GM18498 (cell line): ENCODE measurements around the gene MAML3.

Experiments used
- ATAC-seq: cut with Tn5 transposase; IDR thresholded peaks from one replicate; pipeline ENCODE4 v1.9.1; 2021; ENCODE audit warnings: mild to moderate bottlenecking, moderate library complexity; ENCODE audit not compliant: unreplicated experiment

MAML3 gene

DNA sequence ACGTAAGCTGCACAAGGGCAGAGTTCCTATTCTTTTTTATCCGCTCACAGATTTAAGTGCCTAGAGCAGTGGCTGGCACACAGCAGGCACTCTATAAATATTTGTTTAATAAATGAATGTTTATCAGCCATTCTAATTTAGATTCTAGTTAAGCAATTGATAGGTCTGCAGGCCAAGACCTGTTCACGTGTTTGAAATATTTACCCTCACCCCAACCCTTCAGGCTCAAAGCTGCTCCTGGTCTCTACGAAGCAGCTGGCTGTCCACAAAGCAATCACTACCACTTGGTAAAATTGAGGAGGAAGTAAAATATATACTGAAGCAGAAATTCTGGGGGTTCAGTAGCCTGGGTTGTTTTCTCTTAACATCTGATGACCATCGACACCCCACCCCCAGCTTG, 330.2 kb downstream of the MAML3 start:
- ATAC-seq, result no peak

DNA sequence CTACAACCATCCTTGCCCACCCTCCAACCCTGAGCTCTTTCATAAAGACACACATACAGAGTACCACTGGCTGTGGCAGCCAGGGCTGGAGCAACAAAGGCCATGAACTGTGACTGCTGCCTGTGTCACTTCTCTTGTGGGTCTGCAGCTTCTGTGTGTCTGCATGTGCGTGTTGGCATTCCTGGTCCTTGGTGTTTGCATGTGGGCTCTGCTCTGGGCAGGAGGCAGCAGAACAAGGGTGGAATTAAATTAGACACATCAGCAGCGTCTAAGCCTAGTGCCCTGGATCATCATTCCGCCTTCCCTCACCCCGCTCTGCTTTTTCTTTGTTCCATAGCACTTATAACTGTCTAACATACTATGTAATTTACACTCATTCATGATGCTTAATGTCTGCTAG, 330.6 kb downstream of the MAML3 start:
- ATAC-seq, result no peak

DNA sequence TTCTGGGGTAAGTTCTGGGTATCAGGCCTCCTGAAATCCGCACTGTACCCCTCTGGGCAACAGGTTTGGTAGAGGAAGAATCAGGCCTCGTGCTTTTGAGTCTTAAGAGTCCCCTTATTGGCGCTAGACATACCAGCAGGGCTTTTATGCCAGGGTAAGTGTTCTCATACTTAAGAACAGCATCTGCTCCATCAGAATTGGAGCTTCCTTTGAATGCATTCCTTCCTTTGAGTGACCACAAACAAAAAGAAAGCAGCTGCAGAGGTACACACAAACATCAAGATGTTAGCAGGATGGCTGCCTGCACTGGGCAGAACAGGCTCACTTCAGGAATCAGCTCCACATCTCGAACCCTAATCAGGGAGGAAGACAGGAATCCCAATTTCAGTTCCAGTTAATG, 331.6 kb downstream of the MAML3 start:
- ATAC-seq, result no peak

DNA sequence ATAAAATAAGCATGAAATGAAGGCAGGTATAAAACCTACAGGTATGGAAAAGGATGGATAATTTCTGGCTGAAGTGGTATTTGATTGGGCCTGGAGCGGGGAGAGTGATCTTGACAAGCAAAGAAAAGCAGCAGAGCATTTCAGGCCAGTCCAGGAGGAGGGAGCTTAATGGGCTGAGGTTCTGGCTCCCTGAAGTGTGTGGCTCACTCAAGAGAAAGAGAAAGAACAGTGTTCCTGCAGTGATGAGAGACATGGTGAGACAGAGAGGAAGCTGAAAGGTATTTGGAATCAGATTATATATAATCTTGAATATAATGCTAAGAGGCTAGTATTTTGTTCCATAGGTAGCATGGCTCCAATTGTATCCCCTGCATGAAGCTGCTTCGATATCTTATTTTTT, 334.9 kb downstream of the MAML3 start:
- no peak for ATAC-seq

DNA sequence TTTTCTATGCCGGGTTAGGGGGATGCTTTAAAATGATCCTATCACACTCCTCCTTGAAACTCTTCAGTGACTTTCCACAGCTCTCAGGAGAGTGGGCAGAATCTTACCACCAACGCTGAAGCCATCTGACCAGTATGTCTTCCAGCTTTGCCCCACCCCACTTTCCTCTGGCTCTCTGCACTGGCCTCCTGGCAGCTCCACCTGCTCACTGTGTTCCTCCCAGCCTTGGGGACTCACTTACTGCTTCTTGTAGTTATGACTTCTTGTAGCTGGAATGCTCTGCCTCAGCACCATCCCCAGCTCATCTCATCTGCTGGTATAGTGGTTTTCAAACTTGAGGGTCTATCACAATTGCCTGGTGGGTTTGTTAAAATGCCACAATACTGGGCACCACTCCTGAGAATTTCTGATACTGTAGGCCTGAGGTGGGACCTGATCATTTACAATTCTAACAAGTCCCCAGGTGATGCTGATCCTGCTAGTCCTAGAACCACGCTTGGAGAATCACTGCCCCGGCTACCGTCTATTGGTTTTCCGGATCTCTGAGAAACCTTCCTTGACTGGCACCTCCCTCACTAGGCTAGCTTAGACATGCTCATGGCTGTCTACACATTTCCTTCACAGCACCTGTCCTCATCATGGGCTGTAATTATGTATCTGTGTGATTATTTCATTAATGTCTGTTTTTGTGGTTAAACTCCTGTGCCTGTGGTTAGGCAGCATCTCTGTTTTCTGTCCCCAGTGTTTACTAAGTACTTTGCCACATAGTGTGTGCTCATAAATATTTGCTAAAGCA, 336.1 kb downstream of the MAML3 start:
- ATAC-seq, result no peak

DNA sequence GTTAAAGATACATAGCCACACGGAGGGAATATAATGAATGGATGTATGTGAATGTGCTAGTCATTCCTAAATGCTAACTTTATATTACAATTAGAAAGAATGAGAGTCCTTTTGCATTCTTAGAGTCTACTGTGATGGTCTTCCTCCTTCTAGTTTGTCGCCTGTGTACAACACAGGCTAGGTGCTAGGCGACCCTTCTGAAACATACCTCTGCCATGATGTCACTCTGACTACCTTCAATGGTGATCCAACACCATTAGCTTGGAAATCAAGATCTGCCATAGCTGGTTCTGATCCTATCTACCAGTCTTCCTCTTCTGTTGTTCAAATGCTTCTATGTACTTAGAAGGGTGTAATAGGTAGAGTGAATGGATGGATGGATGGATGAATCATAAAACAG, 337.1 kb downstream of the MAML3 start:
- ATAC-seq, result no peak

DNA sequence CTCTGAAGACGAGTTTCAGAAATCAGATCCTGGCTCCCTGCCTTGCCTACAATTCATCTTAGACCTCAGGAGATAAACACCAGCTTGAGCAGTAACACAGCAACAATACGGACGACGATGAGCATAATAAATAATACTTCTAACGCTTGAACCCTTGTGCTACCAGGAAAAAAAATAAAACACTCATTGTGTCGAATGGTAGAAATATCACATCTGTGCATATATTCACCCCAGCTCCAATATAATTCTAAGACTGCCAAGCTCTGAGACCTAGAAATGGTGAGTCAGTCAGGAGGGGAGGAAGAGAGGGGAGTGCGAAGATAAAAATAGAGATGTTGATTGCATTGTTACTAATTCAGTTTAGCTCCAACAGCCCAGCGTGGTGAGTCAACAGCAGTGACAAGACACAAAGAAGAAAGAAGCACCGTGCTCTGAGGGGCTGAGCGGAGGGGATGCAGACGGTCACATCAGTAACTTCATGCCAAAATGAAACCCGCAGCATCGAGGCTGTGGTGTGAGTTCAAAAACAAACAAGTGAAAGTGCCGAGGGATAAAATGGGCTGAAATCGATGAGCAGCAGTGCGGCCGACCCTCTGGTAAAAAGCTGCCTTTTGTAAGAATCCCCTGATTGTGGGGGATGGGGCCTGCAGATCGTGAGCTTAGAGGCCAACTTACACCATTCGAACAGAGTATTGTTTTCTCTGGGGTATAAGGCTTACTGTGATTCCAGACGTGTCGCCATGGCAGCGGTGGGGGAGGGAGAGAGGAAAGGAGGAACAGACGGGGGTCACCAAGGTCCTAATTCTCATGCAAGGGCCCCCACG, 338.0 kb downstream of the MAML3 start:
- ATAC-seq, result no peak

DNA sequence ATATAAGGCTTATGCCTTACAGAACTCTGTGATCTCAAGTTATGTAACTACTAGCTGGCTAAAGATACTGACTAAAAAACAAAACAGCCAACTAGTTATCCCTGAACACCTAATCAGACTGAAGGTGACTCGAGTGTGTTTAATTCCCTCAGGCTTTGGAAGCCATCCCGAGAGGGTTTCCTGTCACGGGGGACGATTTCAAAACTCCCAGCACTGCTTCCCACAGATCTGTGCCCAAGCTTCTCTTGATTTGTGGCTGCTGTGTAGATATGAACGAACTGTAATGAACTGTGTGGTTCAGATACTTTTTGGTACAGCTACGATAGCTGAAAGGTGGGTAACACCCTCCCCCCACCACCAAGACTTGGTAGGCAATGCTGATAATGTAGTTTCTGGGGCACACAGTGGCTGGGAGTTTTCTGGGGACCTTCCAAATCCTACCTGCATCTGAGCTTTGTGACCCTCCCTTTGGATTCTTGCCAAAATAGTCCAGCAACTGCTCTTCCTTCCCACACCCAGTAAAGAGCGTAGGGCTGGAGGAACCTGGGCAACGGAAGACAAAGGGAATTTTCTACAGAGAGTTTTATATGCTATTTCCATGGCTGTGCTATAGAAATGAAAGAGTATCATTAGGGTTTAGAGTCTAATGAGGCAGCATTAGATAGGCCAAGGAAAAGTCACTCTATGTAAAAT, 339.5 kb downstream of the MAML3 start:
- no peak for ATAC-seq

DNA sequence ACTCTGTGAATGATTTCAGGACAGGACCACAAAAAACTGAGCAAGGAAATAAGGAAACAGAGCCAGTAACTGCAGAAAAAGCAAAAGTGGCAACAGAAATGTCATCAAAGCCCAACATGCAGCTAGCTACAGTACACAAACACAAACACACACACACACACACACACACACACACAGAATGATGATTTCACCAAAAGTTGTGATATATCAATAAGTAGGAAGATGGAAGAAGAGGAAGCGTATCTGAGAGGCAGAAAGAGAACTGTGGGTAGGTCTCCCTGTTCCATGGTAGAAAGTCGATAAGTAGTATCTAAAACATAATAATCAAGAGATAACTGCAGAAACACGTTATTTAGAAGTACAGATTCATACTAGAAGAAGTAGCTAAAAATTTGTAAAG, 340.1 kb downstream of the MAML3 start:
- no peak for ATAC-seq

DNA sequence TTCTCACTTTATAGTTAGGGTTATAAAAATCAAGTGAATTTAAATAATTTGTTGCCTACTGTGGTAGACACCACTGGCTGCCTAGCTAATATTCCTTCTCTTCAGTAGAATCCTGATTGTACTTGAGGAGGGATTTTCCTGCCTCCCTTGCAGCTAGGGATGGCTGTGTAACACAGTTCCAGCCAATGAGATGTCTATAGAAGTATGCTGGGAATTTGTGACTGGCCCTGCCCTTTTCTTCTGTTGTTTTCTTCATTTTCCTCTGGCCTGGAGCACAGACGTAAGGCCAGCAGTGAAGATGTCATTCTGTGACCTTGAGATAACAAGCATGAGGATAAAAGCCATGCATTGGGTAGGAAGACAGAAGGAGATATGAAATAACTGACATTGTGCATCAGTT, 343.3 kb downstream of the MAML3 start:
- no peak for ATAC-seq

DNA sequence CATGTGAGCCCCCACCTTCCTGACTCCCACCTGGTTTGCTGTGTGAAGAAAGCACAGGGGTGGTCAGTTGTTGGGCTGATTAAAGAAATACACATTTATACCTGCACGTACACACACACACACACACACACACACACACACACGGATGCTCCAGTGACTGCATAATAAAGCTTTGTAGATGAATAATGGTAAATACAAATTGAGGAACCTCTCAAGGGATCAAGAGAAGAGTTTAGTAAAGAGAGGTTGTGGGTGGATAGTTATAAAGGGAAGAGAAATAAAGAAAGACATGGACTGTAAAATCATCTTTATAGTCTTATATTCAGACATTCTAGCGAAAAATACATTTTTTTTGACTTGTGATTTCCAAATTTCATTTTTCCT, 344.2 kb downstream of the MAML3 start:
- no peak for ATAC-seq

DNA sequence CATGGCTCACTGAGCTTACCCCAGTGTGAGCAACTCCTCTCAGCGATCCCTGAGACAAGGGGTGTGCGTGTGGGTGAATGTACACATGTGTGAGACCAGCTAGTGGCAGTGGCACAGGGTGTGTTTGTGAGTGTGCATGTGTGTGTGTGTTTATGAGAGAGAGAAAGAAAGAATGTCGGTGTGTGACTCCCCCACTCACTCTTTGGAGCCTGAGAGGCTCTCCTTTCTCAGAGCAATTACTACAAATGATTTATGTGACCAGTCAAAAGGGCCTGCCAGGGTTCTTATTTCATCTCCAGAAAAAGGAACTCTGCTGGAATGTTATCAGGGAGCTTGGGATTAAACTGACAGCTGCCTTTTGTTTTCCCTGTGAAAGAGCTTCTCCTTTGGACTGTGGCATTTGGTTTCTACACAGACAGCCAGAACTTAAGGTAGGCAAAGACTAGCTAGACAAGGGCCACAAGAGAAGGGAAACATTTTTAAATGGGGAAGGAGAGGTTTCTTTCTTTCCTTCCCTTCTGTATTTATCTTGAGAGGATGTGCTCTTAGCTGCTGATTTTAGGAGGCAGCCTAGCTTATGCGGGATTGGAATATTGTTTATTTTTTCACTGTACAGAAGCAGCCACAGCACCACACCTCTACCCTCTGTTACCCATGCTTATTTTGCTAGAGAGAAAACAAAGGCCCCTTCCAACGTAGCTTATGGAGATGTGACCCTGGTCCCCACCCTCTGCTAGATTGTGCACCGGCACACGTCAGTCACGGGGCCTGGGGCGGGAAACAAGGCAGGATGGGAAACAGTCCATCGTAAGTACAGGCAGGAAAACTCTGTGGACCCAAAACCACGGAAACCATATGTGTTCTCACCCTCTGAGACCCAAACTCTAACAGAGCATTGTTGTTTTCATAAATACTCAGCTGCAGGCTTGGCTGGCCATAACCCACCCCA, 344.9 kb downstream of the MAML3 start:
- ATAC-seq, result no peak

DNA sequence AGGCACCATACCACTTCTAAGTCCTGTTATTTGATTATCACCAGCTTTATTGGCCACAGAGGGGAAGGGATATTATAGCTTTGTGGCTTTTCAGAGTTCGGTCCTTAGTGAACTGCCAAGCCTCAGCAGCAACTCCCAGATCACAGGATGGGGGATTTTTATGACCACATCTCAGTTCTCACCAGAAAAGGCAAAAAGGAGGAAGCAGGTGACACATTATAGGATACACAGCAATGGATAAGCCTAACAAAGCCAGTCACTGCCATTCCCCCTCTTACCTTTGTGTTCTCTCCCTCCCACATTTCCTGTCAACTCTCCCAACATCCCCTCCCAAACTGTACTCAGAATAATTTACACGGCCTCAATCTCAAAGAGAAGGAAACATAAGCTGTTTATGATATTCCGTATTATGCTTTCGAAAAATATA, 345.6 kb downstream of the MAML3 start:
- no peak for ATAC-seq

DNA sequence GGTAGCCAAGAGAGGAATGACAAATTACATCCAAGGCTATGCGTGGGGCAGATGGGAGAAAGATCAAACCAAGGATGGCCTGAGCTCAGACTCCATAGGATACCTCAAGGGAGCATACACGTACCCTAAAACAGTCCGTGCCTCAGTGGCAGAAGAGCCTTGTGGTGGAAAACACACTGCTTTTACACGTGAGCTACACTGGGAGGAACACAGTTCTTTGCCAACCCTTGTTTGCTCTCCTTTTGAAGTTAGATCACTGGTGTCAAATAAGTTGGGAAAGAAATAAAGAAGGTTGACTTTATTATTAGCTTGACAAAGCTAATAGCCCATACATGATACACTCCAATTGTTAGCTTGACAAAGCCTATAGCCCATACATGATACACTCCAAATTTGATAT, 346.5 kb downstream of the MAML3 start:
- no peak for ATAC-seq

DNA sequence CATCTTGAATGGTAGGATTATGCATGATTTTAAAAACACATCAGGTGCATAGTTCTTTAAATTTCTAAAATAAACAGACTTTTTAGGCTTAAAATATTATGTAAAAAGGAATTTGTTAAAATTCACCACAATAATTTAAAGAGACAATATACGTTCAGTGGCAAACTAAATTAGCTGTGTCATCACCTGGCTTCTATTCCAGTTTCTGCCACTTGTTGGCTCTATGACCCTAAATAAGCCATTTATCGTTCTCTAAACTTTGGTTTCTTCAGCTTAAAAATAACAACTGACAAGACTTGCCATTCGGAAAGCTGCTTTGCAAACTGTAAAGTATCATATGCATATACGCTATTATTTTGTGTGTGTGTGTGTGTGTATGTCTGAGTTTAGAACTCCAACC, 347.1 kb downstream of the MAML3 start:
- no peak for ATAC-seq

DNA sequence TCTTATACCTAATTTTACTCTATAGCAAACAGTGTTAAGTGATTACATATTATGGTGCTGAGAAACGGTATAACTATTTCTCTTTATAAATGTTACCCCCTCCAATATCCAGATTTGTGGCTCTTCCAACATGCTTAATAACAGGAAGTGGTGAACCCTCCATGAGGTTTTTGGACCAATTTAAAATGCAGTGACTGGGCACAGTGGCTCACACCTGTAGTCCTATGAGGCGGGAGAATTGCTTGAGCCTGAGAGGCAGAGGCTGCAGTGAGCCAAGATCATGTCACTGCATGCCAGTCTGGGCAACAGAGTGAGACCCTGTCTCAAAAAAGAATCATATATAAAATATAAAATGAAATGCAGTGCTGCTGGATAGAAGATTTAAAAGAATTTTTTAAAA, 351.1 kb downstream of the MAML3 start:
- ATAC-seq, result no peak

DNA sequence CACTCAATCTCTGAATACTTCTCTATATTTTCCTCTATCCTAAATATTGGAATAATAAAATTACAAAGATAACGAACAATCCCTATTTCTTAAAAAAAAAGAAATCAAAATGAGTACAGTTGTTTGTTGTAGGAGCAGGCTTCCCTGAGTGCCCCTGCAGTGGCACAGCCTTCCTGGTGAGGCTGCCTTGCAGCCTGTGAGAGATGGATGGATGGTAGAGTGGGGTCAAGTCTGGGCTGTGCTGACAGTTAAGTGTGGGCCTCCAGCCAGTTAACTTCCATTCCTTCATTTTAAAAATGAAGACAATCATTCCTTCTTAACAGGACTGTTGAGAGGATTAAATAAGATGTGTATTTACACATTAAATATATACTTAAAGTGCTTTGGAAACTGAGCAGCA, 351.5 kb downstream of the MAML3 start:
- no peak for ATAC-seq

DNA sequence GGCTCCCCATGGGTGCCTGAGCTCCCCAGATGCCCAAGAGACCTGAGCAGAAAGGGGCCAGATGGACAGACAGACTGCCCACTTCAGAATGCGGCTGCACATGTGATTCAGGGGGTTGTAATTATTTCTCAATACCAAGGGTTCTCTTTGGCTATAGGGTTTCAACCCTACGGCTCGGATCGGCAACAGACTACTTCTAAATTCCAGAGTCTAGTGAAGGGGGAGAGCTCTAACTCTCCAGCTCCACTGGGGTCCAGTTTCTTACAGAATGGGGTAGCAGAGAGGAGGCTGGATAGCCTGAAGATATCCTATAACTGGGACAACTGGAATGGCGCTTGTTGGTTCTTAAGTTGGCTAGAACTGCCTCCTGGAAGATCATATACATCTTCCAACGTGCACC, 352.1 kb downstream of the MAML3 start:
- ATAC-seq, result no peak

DNA sequence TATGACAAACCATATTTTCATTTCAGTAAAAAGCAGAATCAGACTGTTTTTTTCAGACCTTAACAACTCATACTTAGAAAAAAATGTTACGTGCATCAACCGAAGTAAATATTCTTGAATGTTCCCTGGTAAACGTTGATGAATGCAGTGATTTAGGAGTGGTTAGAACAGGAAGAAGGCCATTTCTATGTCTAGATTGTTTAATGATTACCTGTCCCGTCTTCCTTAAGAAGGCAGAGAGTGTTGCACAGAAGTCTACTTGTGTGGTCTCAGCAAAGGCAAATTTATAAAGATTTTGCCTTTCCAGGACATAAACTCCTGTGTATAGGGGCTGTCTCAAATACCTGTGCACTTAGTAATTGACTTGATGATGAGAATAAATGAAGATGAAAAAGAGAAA, 353.9 kb downstream of the MAML3 start:
- ATAC-seq, result no peak

DNA sequence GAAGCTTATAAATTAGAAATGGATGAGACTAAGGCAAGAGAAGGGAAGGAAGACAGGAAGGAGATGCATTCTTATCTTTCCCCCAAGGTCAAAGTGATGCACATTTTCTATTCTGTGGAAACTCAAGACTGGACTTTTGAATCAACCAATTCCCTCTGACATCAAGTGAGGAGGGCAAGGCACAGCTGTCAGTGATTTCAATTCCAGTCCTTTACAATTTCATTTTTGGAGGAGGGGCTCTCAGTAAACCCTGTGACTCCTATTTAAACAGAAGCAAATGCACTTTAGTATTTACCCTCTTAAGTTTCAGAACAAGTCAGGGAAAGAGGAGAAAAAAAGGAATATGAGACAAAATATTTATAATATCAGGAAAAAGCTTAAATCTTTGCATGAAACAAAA, 354.4 kb downstream of the MAML3 start:
- ATAC-seq, result no peak

DNA sequence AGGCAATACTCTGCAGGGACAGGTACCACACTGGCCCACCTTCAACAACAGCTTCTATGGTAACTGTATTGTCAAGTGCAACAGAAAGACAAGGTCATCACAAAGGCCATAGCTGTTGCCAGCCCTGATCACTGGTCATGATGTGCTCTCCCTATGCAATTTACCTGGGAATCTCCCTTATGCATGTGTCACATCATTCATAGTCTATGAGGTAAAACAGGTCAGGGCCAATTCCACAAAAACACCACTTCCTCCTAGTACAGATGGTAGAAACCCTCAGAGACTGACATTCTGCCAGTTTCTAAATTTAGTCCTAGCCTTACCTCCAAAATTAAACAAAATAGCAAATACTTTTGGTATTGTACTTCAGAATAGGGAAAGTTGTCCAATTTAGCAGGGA, 355.5 kb downstream of the MAML3 start:
- no peak for ATAC-seq
